HepG2 (cell line): Measurements from ENCODE around the gene PET100. TPM values are rescaled to one million over a fixed set of nuclear protein-coding genes. Genes with fewer than 3 reads are reported as not detected.
A peak's percentile ranks its signal among the peaks of the same experiment; 100 is the strongest.

Experiments
- ATAC-seq: fragments of 200-7000 bp; cut with Tn5 transposase; 3 replicates; pipeline ENCODE4 v1.9.1; 2020; ENCODE audit warnings: mild to moderate bottlenecking, moderate library complexity
- BruUV-seq: library from RNA; stranded (reverse); fragments of 400-500 nt; replicated peaks from 2 replicates; lab custom pipeline; 2021; lab: Mats Ljungman, UMichigan
- CTCF ChIA-PET: fragments of 300-600 bp; formaldehyde crosslinking; extraction: SDS; loops from one replicate; lab custom pipeline; 2021; ENCODE audit warnings: low total read pairs, inconsistent platforms, low intra/inter-chr PET ratio; lab: Yijun Ruan, JAX
- POLR2A ChIA-PET: fragments of 350-600 bp; sonication (Branson Sonifier 250); formaldehyde crosslinking; loops from one replicate; lab custom pipeline; 2020; ENCODE audit warnings: antibody characterized with exemption, inconsistent platforms; lab: Yijun Ruan, JAX
- DNase-seq: peaks from one replicate; pipeline ENCODE4 v3.0.0-alpha.2; 2015; ENCODE audit warnings: low spot score
- FAIRE-seq: peaks from 3 replicates; lab custom pipeline; 2011; peaks lifted over from hg19 to GRCh38; lab: Jason Lieb, UNC
- H2AFZ ChIP-seq: one replicate; pipeline ENCODE4 v1.6.1; 2011; ENCODE audit warnings: low read length, inconsistent platforms
- H3K27ac ChIP-seq: fragments of 300-600 bp; 3 replicates; pipeline ENCODE4 v1.8.0; 2011; ENCODE audit warnings: mixed run types, mild to moderate bottlenecking, mixed read lengths, low read length, inconsistent platforms; ENCODE audit not compliant: insufficient read depth; ENCODE audit errors: extremely low read length
- H3K27me3 ChIP-seq, 2 experiments: fragments of 200-600 bp in 1 of 2; 2 replicates in 1 of 2; 3 replicates in 1 of 2; pipeline versions ENCODE4 v1.6.0 to v1.8.0; 2011; ENCODE audit warnings: low read length in 2 of 2, mild to moderate bottlenecking in 2 of 2, moderate library complexity in 2 of 2, inconsistent platforms in 1 of 2; ENCODE audit not compliant: insufficient read depth in 2 of 2, control insufficient read depth in 1 of 2
- H3K36me3 ChIP-seq, 2 experiments: fragments of 200-600 bp in 1 of 2; replicated peaks in 1 of 2; 2 replicates in 1 of 2; 3 replicates in 1 of 2; pipeline versions ENCODE4 v1.5.1 to v1.8.0; 2011; ENCODE audit warnings: low read length in 2 of 2, inconsistent platforms in 1 of 2; ENCODE audit not compliant: insufficient read depth in 2 of 2, control insufficient read depth in 1 of 2
- H3K4me1 ChIP-seq: 2 replicates; pipeline ENCODE4 v1.5.1; 2012; ENCODE audit warnings: low read length, inconsistent platforms; ENCODE audit not compliant: insufficient read depth
- H3K4me2 ChIP-seq: 2 replicates; pipeline ENCODE4 v1.6.0; 2011; ENCODE audit warnings: low read depth, low read length, inconsistent platforms
- H3K4me3 ChIP-seq, 3 experiments: fragments of 200-600 bp in 1 of 3; sonication (generic), shearing (Covaris generic) in 1 of 3; replicated peaks in 1 of 3; 2 replicates each; pipeline ENCODE4 v1.5.1; 2011 to 2016; ENCODE audit warnings: low read length in 3 of 3, inconsistent platforms in 2 of 3, low read depth in 2 of 3, mild to moderate bottlenecking in 2 of 3, control low read depth in 1 of 3, mixed read lengths in 1 of 3; ENCODE audit not compliant: insufficient read depth in 1 of 3
- H3K79me2 ChIP-seq: one replicate; pipeline ENCODE4 v1.6.1; 2011; ENCODE audit warnings: low read length, inconsistent platforms; ENCODE audit not compliant: insufficient read depth
- H3K9ac ChIP-seq: 2 replicates; pipeline ENCODE4 v1.6.0; 2011; ENCODE audit warnings: mild to moderate bottlenecking, low read depth, low read length, inconsistent platforms; ENCODE audit not compliant: insufficient read depth
- H3K9me3 ChIP-seq: 2 replicates; pipeline ENCODE4 v1.5.1; 2012; ENCODE audit warnings: mild to moderate bottlenecking, low read length
- H4K20me1 ChIP-seq: 2 replicates; pipeline ENCODE4 v1.6.0; 2011; ENCODE audit warnings: inconsistent platforms, mild to moderate bottlenecking, low read length, moderate library complexity; ENCODE audit not compliant: insufficient read depth
- ATRX ChIP-seq: sonication (generic); formaldehyde crosslinking; IDR thresholded peaks from 2 replicates; pipeline ENCODE4 v1.4.0; 2020; ENCODE audit warnings: missing genetic modification reagents, borderline replicate concordance
- BRCA1 ChIP-seq: sonication (generic); formaldehyde crosslinking; IDR thresholded peaks from 2 replicates; pipeline ENCODE4 v1.4.0; 2020; ENCODE audit warnings: missing genetic modification reagents
- RBFOX2 ChIP-seq: fragments of 200-400 bp; formaldehyde crosslinking; IDR thresholded peaks from 2 replicates; pipeline ENCODE4 v1.6.1; 2017; ENCODE audit warnings: low read depth, mild to moderate bottlenecking, low read length
- SMYD3 ChIP-seq: sonication (generic); formaldehyde crosslinking; IDR thresholded peaks from 2 replicates; pipeline ENCODE4 v1.8.1; 2023; ENCODE audit warnings: mild to moderate bottlenecking, missing genetic modification reagents
- SOX5 ChIP-seq: IDR thresholded peaks from 2 replicates; pipeline ENCODE4 v1.6.1; 2016; ENCODE audit warnings: borderline replicate concordance
- ZNF333 ChIP-seq: sonication (generic); formaldehyde crosslinking; IDR thresholded peaks from 2 replicates; pipeline ENCODE4 v1.4.0; 2020; ENCODE audit warnings: mild to moderate bottlenecking, missing genetic modification reagents, borderline replicate concordance
- ZNF552 ChIP-seq: sonication (generic); formaldehyde crosslinking; IDR thresholded peaks from 2 replicates; pipeline ENCODE4 v1.9.0; 2022; ENCODE audit warnings: missing genetic modification reagents, mild to moderate bottlenecking, borderline replicate concordance
- ZNF772 ChIP-seq: sonication (generic); formaldehyde crosslinking; IDR thresholded peaks from 2 replicates; pipeline ENCODE4 v1.5.0; 2020; ENCODE audit warnings: mild to moderate bottlenecking, missing genetic modification reagents
- ZNF788 ChIP-seq: sonication (generic); formaldehyde crosslinking; IDR thresholded peaks from 2 replicates; pipeline ENCODE4 v1.5.0; 2020; ENCODE audit warnings: mild to moderate bottlenecking, missing genetic modification reagents, borderline replicate concordance
- WGBS: methylation state at CpG from one replicate; pipeline ENCODE4 v1.1.6; 2017; ENCODE audit warnings: low lambda C conversion rate; 5-methylcytosine and 5-hydroxymethylcytosine counted together
- in situ Hi-C: cut with HindIII; loops from 2 replicates; pipeline ENCODE4 v1.10.0; 2017; ENCODE audit warnings: low pct_unique_long_range_greater_than_20kb; ENCODE audit not compliant: extremely low pct_ligation_motif_present
- intact Hi-C: fragments of 100-400 bp; cut with micrococcal nuclease; formaldehyde crosslinking; loops from one replicate; pipeline ENCODE4 v1.10.0; 2022; ENCODE audit not compliant: unreplicated experiment
- polyA plus RNA-seq, 8 experiments: library from polyadenylated mRNA; depleted of rRNA in 3 of 8; stranded (reverse) in 7 of 8; unstranded in 1 of 8; fragments of >200 nt; fragmentation: Illumina TruSeq in 4 of 8; extraction: Trizol in 4 of 8; gene quantifications; 2 replicates each; pipeline versions ENCODE4 v1.2.1 to v1.2.3, GENCODE V29; 2011 to 2016; ENCODE audit warnings: low read depth in 4 of 8, missing spikeins in 1 of 8, mixed read lengths in 1 of 8; ENCODE audit not compliant: insufficient read depth in 1 of 8
- total RNA-seq, 5 experiments: library from RNA; depleted of rRNA; stranded (reverse); fragments of >200 nt; fragmentation: Illumina TruSeq; extraction: Trizol; gene quantifications; 2 replicates each; pipeline ENCODE4 v1.2.3, GENCODE V29; 2016; ENCODE audit warnings: low read depth in 1 of 5
- TF ChIP-seq, protein P1 (sequence below): sonication (generic); formaldehyde crosslinking; conservative IDR thresholded peaks from 2 replicates; pipeline ENCODE4 v1.8.0; 2022; ENCODE audit warnings: missing genetic modification reagents
- TF ChIP-seq, protein P2 (sequence below): sonication (generic); formaldehyde crosslinking; IDR thresholded peaks from 2 replicates; pipeline ENCODE4 v1.8.1; 2023; ENCODE audit warnings: missing genetic modification reagents, inconsistent platforms, borderline replicate concordance
- TF ChIP-seq, protein P3 (sequence below): sonication (generic); formaldehyde crosslinking; IDR thresholded peaks from 2 replicates; pipeline ENCODE4 v1.4.0; 2020; ENCODE audit warnings: mild to moderate bottlenecking, low read depth, missing genetic modification reagents
- TF ChIP-seq, protein P4 (sequence below): sonication (generic); formaldehyde crosslinking; IDR thresholded peaks from 2 replicates; pipeline ENCODE4 v1.4.0; 2020; ENCODE audit warnings: missing genetic modification reagents, borderline replicate concordance

PET100 gene
- total and polyA plus RNA-seq, 2 of the 13 experiments (the other 11 are each of a cell fraction or from before 2014, with no cell fraction given) = 22.3 to 66.5 TPM

DNA sequence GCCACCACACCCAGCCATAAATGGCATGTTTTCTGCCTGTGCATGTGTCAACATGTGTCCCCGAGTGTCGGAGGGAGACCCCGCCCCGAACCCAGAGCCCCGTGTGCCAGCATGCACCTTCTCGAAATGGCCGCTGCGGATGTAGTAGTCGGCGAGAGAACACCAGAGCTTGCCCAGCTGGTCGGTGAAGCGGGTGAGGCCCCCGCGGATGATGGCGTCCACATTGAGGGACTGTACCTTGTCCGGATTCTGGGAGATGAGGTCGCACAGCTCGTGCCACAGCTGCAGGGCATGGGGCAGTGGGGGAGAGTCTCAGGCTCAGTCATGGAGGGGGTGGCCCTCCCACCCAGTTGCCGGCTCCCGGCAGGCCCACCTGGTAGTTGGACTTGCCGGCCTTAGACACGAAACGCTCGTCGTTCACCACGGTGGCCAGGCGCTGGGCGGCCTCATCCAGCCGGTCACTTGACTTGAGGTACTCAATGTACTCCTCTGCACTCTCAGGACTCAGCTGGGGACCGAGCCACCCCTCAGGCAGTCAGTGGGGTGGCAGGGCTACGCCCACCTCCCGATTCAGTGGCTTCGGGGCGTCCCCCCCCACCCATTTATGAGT lies 3.7 kb upstream of the PET100 start:
- H3K4me3 ChIP-seq = no peak overlapping the region
- peaks cover 17 to 55% of the 10 kb centered on the region in 2 experiments for H3K36me3 ChIP-seq
- H3K4me1 ChIP-seq = peaks cover 19% of the 10 kb centered on the region
- no peak overlapping the region for H3K4me2 ChIP-seq
- no peak overlapping the region for H3K27ac ChIP-seq
- ChIA-PET CTCF (no interaction called here), POLR2A (no interaction called here)
- no peak overlapping the region for H3K9ac ChIP-seq
- no peak overlapping the region for H2AFZ ChIP-seq
- H3K27me3 ChIP-seq = no peaks in the 10 kb centered on the region; a peak in 2 of 5 replicates
- ATAC-seq (no peak), DNase-seq (no peak), FAIRE-seq (no peak)
- BruUV-seq = no TSS peak
- no peaks in the 10 kb centered on the region for H3K9me3 ChIP-seq
- WGBS = 97% methylated on average over 24 of the region's 34 CpGs
- H4K20me1 ChIP-seq = no peaks in the 10 kb centered on the region
- intact Hi-C loops (no loop called here), in situ Hi-C loops (no loop called here)
- TF ChIP-seq ZNF788 (CRISPR knock-in tag) (no peak), RBFOX2 (0 out of 2 replicates have a peak, but pooled peaks have one; percentile 13)
- H3K79me2 ChIP-seq = peaks cover 38% of the 10 kb centered on the region

DNA sequence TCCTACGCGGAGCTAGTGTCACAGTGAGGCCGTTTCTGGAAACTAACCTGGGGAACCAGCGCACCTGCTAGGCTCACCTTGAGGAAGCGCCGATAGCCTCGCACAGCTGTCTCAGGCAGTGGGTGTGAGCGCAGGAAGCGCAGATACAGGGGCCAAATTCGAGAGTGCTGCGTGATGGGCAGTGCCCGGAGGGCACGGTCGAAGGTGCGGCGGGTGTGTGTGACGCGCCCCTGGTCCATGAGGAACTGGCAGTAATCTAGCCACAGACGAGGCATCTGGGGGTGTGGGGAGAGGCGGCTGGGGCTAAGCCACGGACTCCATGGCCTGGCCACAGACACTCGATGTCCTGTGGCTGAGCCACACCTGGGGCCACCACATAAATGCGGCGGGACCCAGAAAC lies 2.4 kb upstream of the PET100 start:
- CTCF ChIA-PET = no interaction called here
- ATAC-seq (no peak), FAIRE-seq (no peak)
- TF ChIP-seq SMYD3 (CRISPR knock-in tag) (no peak), ZNF333 (CRISPR knock-in tag) (no peak), ZNF772 (CRISPR knock-in tag) (no peak), SOX5 (CRISPR knock-in tag) (no peak), ZNF552 (no peak), ATRX (CRISPR knock-in tag) (no peak), BRCA1 (CRISPR knock-in tag) (no peak)
- TF ChIP-seq, protein P1, sequence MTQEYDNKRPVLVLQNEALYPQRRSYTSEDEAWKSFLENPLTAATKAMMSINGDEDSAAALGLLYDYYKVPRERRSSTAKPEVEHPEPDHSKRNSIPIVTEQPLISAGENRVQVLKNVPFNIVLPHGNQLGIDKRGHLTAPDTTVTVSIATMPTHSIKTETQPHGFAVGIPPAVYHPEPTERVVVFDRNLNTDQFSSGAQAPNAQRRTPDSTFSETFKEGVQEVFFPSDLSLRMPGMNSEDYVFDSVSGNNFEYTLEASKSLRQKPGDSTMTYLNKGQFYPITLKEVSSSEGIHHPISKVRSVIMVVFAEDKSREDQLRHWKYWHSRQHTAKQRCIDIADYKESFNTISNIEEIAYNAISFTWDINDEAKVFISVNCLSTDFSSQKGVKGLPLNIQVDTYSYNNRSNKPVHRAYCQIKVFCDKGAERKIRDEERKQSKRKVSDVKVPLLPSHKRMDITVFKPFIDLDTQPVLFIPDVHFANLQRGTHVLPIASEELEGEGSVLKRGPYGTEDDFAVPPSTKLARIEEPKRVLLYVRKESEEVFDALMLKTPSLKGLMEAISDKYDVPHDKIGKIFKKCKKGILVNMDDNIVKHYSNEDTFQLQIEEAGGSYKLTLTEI (CRISPR knock-in tag) = no peak
- TF ChIP-seq, protein P2, sequence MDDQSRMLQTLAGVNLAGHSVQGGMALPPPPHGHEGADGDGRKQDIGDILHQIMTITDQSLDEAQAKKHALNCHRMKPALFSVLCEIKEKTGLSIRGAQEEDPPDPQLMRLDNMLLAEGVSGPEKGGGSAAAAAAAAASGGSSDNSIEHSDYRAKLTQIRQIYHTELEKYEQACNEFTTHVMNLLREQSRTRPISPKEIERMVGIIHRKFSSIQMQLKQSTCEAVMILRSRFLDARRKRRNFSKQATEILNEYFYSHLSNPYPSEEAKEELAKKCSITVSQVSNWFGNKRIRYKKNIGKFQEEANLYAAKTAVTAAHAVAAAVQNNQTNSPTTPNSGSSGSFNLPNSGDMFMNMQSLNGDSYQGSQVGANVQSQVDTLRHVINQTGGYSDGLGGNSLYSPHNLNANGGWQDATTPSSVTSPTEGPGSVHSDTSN (CRISPR knock-in tag) = no peak
- TF ChIP-seq, protein P3, sequence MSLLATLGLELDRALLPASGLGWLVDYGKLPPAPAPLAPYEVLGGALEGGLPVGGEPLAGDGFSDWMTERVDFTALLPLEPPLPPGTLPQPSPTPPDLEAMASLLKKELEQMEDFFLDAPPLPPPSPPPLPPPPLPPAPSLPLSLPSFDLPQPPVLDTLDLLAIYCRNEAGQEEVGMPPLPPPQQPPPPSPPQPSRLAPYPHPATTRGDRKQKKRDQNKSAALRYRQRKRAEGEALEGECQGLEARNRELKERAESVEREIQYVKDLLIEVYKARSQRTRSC (CRISPR knock-in tag) = no peak
- TF ChIP-seq, protein P4, sequence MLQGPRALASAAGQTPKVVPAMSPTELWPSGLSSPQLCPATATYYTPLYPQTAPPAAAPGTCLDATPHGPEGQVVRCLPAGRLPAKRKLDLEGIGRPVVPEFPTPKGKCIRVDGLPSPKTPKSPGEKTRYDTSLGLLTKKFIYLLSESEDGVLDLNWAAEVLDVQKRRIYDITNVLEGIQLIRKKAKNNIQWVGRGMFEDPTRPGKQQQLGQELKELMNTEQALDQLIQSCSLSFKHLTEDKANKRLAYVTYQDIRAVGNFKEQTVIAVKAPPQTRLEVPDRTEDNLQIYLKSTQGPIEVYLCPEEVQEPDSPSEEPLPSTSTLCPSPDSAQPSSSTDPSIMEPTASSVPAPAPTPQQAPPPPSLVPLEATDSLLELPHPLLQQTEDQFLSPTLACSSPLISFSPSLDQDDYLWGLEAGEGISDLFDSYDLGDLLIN (CRISPR knock-in tag) = no peak

More for the DNA sequence above, 2.4 kb upstream of the PET100 start:
- Histone ChIP-seq H3K9me3 (no peaks in the 10 kb centered on the region), H3K27ac (no peak overlapping the region), H3K4me2 (no peak overlapping the region), H3K4me1 (peaks cover 22% of the 10 kb centered on the region), H3K4me3 (no peak overlapping the region), H4K20me1 (no peaks in the 10 kb centered on the region), H3K27me3 (no peaks in the 10 kb centered on the region; a peak in 2 of 5 replicates), H3K36me3 (peaks cover 14 to 44% of the 10 kb centered on the region in 2 experiments), H3K79me2 (peaks cover 38% of the 10 kb centered on the region), H2AFZ (no peak overlapping the region), H3K9ac (no peak overlapping the region)
- DNase-seq = no peak
- no TSS peak for BruUV-seq
- intact Hi-C loops (no loop called here), in situ Hi-C loops (no loop called here)
- WGBS = 98% methylated on average over 20 of the region's 24 CpGs
- POLR2A ChIA-PET = no interaction called here
